ENCODE measurements around the gene RMP24.
"Not testable (repeated sequence)": the region's sequence is repeated elsewhere in the genome, so short reads cannot be mapped to it uniquely, and the experiment has no call there.

DNA sequence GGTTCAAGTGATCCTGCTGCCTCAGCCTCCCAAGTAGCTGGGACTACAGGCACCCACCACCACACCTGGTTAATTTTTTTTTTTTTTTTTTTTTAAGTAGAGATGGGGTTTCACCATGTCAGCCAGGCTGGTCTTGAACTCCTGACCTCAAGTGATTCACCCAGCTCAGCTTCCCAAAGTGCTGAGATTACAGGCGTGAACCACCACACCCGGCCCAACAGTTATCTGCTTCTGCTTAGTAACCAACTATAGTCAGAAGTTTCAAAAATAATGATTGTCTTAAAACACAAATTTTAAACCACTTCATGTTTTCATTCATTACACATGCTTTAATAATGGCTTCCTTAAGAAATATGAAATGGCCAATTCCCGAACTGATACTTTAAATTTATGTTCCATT, 51.8 kb downstream of the RMP24 start:
- TF ChIP-seq, protein P1, sequence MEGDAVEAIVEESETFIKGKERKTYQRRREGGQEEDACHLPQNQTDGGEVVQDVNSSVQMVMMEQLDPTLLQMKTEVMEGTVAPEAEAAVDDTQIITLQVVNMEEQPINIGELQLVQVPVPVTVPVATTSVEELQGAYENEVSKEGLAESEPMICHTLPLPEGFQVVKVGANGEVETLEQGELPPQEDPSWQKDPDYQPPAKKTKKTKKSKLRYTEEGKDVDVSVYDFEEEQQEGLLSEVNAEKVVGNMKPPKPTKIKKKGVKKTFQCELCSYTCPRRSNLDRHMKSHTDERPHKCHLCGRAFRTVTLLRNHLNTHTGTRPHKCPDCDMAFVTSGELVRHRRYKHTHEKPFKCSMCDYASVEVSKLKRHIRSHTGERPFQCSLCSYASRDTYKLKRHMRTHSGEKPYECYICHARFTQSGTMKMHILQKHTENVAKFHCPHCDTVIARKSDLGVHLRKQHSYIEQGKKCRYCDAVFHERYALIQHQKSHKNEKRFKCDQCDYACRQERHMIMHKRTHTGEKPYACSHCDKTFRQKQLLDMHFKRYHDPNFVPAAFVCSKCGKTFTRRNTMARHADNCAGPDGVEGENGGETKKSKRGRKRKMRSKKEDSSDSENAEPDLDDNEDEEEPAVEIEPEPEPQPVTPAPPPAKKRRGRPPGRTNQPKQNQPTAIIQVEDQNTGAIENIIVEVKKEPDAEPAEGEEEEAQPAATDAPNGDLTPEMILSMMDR (IDR thresholded peaks at IDR 0.05), result not testable (repeated sequence)
- not testable (repeated sequence) for TF ChIP-seq EZH2phosphoT487 (IDR thresholded peaks at IDR 0.05; ENCODE audit: borderline replicate concordance, low read depth); GABPA (IDR thresholded peaks at IDR 0.05; ENCODE audit: low read depth); GATA2 (CRISPR knock-in tag; IDR thresholded peaks at IDR 0.05); NRF1 (IDR thresholded peaks at IDR 0.05; ENCODE audit: low read depth, low read length); POLR2AphosphoS5 (IDR thresholded peaks at IDR 0.05; ENCODE audit: low read depth, low read length); RFX5 (IDR thresholded peaks at IDR 0.05; ENCODE audit: low read length); MXI1 (IDR thresholded peaks at IDR 0.05; ENCODE audit: low read depth, low read length); NFIC (IDR thresholded peaks at IDR 0.05; ENCODE audit: borderline replicate concordance)
- TF ChIP-seq, protein P2, sequence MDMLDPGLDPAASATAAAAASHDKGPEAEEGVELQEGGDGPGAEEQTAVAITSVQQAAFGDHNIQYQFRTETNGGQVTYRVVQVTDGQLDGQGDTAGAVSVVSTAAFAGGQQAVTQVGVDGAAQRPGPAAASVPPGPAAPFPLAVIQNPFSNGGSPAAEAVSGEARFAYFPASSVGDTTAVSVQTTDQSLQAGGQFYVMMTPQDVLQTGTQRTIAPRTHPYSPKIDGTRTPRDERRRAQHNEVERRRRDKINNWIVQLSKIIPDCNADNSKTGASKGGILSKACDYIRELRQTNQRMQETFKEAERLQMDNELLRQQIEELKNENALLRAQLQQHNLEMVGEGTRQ (IDR thresholded peaks at IDR 0.05; ENCODE audit: borderline replicate concordance, low read depth, low read length), result not testable (repeated sequence)
- TF ChIP-seq, protein P3, sequence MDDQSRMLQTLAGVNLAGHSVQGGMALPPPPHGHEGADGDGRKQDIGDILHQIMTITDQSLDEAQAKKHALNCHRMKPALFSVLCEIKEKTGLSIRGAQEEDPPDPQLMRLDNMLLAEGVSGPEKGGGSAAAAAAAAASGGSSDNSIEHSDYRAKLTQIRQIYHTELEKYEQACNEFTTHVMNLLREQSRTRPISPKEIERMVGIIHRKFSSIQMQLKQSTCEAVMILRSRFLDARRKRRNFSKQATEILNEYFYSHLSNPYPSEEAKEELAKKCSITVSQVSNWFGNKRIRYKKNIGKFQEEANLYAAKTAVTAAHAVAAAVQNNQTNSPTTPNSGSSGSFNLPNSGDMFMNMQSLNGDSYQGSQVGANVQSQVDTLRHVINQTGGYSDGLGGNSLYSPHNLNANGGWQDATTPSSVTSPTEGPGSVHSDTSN (IDR thresholded peaks at IDR 0.05), result not testable (repeated sequence)
- TF ChIP-seq, protein P4, sequence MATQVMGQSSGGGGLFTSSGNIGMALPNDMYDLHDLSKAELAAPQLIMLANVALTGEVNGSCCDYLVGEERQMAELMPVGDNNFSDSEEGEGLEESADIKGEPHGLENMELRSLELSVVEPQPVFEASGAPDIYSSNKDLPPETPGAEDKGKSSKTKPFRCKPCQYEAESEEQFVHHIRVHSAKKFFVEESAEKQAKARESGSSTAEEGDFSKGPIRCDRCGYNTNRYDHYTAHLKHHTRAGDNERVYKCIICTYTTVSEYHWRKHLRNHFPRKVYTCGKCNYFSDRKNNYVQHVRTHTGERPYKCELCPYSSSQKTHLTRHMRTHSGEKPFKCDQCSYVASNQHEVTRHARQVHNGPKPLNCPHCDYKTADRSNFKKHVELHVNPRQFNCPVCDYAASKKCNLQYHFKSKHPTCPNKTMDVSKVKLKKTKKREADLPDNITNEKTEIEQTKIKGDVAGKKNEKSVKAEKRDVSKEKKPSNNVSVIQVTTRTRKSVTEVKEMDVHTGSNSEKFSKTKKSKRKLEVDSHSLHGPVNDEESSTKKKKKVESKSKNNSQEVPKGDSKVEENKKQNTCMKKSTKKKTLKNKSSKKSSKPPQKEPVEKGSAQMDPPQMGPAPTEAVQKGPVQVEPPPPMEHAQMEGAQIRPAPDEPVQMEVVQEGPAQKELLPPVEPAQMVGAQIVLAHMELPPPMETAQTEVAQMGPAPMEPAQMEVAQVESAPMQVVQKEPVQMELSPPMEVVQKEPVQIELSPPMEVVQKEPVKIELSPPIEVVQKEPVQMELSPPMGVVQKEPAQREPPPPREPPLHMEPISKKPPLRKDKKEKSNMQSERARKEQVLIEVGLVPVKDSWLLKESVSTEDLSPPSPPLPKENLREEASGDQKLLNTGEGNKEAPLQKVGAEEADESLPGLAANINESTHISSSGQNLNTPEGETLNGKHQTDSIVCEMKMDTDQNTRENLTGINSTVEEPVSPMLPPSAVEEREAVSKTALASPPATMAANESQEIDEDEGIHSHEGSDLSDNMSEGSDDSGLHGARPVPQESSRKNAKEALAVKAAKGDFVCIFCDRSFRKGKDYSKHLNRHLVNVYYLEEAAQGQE (IDR thresholded peaks at IDR 0.05; ENCODE audit: low read depth, low read length), result not testable (repeated sequence)
